NCI-H345 treated with DMSO at 0.1 percent for 48 hours (cell line): ENCODE measurements around the gene NRXN2.

Source experiments
- DNase-seq: peaks from one replicate; lab custom pipeline; 2025; ENCODE audit not compliant: unreplicated experiment; lab: John Stamatoyannopoulos, UW

The NRXN2 gene

GRCh38 chr11:64722141-64723065, 594 bp downstream of the NRXN2 start:
- DNase-seq: no peak

GRCh38 chr11:64721359-64721699, 1.7 kb downstream of the NRXN2 start:
- DNase-seq: no peak

DNA sequence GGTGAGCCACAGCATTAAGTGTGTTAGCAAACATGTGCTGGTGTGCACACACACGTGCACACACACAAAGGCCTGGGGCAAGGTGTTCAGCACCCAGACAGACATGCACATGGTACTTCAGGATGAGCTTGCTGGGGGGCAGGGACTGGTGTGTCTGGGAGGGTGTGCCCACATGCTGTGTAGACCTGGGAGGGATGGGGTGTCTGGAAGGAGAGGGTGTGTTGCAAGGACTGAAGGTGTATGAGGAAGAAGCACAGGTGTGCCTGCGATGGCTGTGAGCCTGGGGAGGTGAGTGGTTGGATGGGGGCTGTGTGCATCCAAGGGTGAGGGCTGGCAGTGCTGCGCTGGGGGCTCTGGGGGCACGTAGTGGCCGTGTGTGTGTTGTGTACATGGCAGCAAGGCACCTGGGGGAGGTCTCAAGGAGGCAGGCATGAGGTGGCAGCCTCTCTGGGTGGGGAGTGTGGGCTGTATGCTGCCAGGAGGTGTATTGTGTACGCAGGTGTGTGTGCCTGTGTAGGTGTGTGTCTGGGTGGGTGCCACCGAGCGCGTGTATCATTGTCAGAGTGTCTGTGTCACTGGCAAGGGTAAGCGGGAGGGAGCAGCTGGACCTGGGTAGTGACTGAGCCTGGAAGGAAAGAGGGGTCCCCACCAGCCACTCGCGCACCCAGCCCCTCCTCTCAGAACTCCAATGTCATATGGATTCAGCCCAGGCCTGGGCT, 2.2 kb downstream of the NRXN2 start:
- DNase-seq: no peak

DNA sequence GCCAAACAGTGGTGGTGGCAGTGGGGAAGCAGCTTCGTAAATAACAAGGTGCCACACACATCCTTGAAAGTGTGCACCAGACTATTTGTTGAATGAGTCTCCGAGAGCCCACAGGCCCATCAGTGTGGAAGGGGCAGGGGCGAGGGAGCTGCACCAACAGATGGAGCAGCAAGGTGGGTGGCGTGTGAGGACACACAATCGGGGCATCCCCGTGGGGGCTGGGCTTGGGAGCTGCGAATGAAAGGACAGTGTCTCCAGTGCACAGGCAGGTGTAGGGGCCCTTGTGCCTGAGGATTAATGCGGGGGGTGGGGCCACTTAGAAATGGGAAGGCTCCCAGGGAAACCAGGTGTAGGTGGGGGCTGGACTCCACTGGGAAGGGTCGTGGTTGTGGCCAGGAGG, 2.8 kb downstream of the NRXN2 start:
- DNase-seq: no peak

GRCh38 chr11:64719406-64719805, 3.6 kb downstream of the NRXN2 start:
- no peak for DNase-seq

- no peak for DNase-seq
Measured at GRCh38 chr11:64718780-64719124, 4.2 kb downstream of the NRXN2 start.

- no peak for DNase-seq
Measured at GRCh38 chr11:64718084-64718779, 4.8 kb downstream of the NRXN2 start.

GRCh38 chr11:64717268-64717578, 5.8 kb downstream of the NRXN2 start:
- no peak for DNase-seq

GRCh38 chr11:64716473-64717267, 6.3 kb downstream of the NRXN2 start:
- no peak for DNase-seq

DNA sequence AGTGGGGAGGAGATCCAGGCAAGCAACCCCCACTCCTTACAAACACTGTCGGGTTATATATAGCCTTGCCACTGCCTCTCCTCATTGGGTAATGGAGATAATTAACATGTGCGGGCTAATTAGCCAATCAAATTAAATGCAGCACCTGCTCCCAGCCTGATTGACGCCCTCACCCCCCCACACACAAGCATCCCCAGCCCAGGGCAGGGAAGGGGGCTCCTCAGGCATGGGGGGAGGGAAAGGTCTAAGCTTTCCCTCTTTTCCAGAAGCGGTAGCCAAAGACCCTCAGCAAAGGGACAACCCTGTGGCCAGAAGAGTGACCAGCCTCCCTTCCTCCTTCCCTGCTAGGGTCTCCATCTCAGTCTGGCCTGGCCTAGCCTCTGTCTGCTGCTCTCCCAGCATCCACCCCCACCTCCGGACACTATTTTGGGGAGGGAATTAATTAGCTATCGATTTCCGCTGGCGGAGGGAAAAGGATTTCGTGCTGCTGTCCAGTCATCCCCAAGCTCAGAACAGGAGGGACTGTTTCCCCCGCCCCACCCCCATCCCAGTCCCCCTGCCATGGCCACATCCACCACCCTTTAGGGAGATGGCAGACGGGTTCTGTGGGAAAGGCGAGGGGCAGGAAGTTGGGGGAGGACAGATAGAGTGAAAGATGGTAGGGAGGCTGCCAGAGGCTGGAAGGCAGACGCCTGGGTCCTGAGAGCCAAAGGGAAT, 7.1 kb downstream of the NRXN2 start:
- DNase-seq: no peak

DNA sequence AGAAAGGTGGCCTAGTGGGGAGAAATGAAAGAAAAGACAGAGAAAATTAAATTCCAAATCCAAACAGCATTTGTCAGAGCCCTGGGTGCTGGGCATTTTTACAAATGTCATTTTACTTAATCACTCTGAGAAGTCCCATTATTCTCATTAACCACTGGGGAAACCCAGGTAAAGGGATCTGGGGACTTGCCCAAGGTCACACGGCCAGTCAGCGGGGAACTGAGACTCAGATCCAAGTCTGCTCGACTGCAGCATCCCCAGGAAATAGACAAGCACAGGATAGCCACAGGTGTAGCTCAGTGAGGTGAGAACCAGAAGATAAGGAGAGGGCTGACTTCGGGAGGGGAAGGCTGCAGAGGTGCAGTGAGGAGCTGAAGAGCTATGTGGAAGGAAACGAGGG, 7.9 kb downstream of the NRXN2 start:
- DNase-seq: no peak

GRCh38 chr11:64714666-64715065, 8.3 kb downstream of the NRXN2 start:
- no peak for DNase-seq

GRCh38 chr11:64713781-64714363, 9.1 kb downstream of the NRXN2 start:
- DNase-seq: no peak

GRCh38 chr11:64713016-64713707, 9.8 kb downstream of the NRXN2 start:
- DNase-seq: no peak

DNA sequence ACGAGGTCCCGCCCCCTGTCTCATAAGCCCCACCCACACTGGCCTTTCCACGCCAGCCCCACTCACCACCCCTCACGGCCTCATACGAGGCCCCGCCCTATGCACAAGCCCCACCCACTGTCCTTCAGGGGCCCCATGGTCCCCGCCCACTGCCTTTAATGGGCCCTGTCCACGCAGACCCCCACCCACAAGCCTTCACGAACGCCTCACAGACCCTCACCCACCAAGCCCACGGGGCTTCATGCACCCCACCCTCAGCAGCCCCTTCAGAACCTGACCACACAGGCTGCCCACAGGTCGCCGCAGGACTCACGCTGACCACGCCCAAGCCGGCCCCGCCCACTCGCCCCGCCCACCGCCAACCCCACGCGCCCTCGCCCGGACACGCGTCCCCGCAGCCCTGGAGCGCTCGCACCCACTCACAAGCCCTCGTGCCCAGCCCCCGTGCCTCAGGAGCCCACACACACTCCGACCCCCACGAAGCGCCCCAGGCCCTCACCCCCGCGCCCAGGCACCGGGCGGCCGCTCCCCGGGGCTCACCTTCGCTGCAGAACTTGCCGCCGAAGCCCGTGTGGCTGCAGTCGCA, 10.5 kb downstream of the NRXN2 start:
- DNase-seq: no peak

- DNase-seq: no peak
Measured at GRCh38 chr11:64711956-64712362, 11.0 kb downstream of the NRXN2 start.

GRCh38 chr11:64711138-64711955, 11.7 kb downstream of the NRXN2 start:
- no peak for DNase-seq

GRCh38 chr11:64710418-64711137, 12.4 kb downstream of the NRXN2 start:
- no peak for DNase-seq
